Transverse colon (tissue), 4 donors: ENCODE measurements around the gene TECPR2.

Experiments
- CTCF ChIP-seq, 5 experiments: fragments of 200-600 bp in 3 of 5; fragments of 450-650 bp in 2 of 5; sonication (generic) in 3 of 5; IDR thresholded peaks; 1 replicate in 2 of 5; 2 replicates in 3 of 5; pipeline ENCODE4 v1.5.1; 2016 to 2017; ENCODE audit warnings: antibody characterized with exemption in 5 of 5, inconsistent platforms in 3 of 5, mild to moderate bottlenecking in 2 of 5, moderate library complexity in 1 of 5
- EP300 ChIP-seq: sonication (generic); formaldehyde crosslinking; IDR thresholded peaks from one replicate; pipeline ENCODE4 v1.6.1; 2017; ENCODE audit warnings: antibody characterized with exemption, low read depth
- POLR2A ChIP-seq: fragments of 450-650 bp; IDR thresholded peaks from one replicate; pipeline ENCODE4 v1.6.1; 2016; ENCODE audit warnings: antibody characterized with exemption, mild to moderate bottlenecking, moderate library complexity
- POLR2AphosphoS5 ChIP-seq, 3 donors: sonication (generic); formaldehyde crosslinking; IDR thresholded peaks; one replicate each; pipeline ENCODE4 v1.6.1; 2016; ENCODE audit warnings: antibody characterized with exemption in 3 of 3

GRCh38 chr14:102541771-102542170 is 179.0 kb downstream of the TECPR2 start:
- TF ChIP-seq POLR2AphosphoS5 (IDR thresholded peaks at IDR 0.05): no peak
- no peak for TF ChIP-seq CTCF (IDR thresholded peaks at IDR 0.05)
- no peak for TF ChIP-seq POLR2A
- TF ChIP-seq EP300: no peak
